H7 (cell line): ENCODE data around the gene SLX4IP. TPM values are rescaled to one million over a fixed set of nuclear protein-coding genes. Genes with fewer than 3 reads are reported as not detected.
A peak's percentile ranks its signal among the peaks of the same experiment; 100 is the strongest.
"Not testable (repeated sequence)": the region's sequence is repeated elsewhere in the genome, so short reads cannot be mapped to it uniquely, and the experiment has no call there.

Experiments used
- DNase-seq: peaks from one replicate; pipeline ENCODE4 v3.0.0; 2012
- H3K27me3 ChIP-seq: 2 replicates; pipeline ENCODE4 v1.6.0; 2011; ENCODE audit warnings: mild to moderate bottlenecking, low read length; ENCODE audit not compliant: control insufficient read depth, insufficient read depth
- H3K36me3 ChIP-seq: replicated peaks from 2 replicates; pipeline ENCODE4 v1.5.1; 2011; ENCODE audit warnings: low read length; ENCODE audit not compliant: control insufficient read depth, insufficient read depth
- H3K4me3 ChIP-seq: 2 replicates; pipeline ENCODE4 v1.5.1; 2011; ENCODE audit warnings: low read depth, mild to moderate bottlenecking, control low read depth, low read length, moderate library complexity; ENCODE audit not compliant: insufficient read depth
- total RNA-seq: library from RNA; depleted of rRNA; stranded (reverse); fragments of >200 nt; shearing (Covaris generic); gene quantifications from 2 replicates; pipeline ENCODE4 v1.2.3, GENCODE V29; 2014

The SLX4IP gene
- total RNA-seq, 1 experiment from 2014 or later = 3.9 TPM

DNA sequence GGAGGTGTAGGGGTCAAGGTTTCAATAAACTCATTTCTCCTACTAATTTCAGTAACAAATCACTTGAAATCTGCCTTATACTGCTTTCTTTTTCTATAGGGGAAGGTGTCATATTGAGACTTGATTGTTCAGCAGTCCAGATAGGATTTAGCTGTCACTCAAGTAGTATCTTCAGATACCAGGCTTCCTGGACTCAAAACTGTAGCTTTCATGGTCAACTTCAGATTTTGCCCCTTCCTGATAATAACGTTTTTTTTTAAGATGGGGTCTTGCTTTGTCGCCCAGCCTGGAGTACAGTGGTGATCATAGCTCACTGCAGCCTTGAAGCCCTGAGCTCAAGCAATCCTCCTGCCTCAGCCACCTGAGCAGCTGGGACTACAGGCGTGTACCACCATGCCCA lies 160.9 kb downstream of the SLX4IP start:
- Histone ChIP-seq H3K36me3 (no peaks in the 10 kb centered on the region), H3K4me3 (no peak overlapping the region), H3K27me3 (no peaks in the 10 kb centered on the region)
- no peak for DNase-seq

DNA sequence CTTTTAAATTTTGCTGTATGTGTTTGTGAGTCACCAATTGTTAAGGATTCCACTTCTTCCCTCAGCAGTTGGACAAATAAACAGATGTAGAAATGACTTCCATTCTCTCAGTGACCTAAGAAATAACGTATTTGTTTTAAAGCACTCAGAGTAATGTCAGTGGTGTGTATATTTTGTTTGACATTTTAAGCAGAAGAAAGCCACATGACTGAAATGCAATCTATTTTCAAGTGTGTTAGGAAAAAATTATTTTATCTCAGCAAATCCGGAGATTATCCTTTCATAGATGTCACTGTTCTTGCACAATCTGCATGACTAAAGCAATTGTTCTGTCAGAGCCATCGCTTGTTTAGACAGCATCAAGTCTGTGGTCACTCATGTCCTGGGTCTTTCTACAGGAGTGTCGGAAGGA lies 161.6 kb downstream of the SLX4IP start:
- H3K27me3 ChIP-seq = no peaks in the 10 kb centered on the region
- DNase-seq = no peak
- H3K4me3 ChIP-seq = no peak overlapping the region
- no peaks in the 10 kb centered on the region for H3K36me3 ChIP-seq

DNA sequence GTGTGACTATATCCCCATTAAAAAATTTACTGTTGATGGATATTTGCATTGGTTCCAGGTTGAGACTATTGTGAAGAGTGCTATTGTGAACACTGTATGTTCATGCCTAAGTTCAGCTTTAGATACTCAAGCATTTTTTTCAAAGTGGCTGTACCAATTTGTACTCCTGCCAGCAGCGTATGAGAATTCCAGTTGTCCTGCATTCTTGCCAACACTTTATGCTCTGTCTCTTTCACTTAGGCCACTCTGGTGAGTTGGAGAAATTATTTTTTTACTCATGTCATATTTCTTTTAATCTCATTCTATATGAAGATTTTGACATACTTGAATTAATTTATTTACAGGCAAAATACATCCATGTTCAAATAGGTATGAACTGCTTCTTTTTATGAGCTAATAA lies 162.5 kb downstream of the SLX4IP start:
- Histone ChIP-seq H3K36me3 (no peaks in the 10 kb centered on the region), H3K27me3 (no peaks in the 10 kb centered on the region), H3K4me3 (no peak overlapping the region)
- no peak for DNase-seq

DNA sequence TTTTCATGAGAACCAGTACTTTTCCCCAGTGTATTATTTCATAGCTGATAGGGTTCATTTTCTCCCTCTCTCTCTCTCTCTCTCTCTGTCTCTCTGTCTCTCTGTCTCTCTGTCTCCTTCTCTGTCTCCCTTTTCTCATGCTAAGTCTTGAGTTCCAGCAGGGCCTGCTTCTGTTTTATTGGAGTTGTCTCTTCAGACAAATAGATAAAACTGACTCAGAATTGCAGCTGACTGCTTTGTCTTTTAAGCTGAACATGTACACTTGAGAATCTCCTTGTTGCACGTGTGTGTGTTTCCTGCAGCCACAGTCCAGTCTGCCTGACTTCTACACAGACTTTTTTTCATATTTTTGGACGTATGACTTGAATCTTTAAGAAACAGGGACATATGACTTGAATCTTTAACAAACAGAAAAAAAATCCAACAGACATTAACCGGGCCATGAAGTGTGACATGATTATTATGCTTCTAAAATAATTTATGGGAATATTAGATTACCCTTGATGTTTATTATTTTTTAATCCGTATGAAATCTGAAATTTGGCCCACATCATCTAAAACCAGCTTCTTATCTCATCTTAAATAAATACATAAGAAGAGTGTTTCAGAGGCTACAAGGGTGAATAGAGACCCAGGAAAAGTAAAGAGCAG lies 167.2 kb downstream of the SLX4IP start:
- no peaks in the 10 kb centered on the region for H3K27me3 ChIP-seq
- no peak overlapping the region for H3K4me3 ChIP-seq
- no peak for DNase-seq
- no peaks in the 10 kb centered on the region for H3K36me3 ChIP-seq

DNA sequence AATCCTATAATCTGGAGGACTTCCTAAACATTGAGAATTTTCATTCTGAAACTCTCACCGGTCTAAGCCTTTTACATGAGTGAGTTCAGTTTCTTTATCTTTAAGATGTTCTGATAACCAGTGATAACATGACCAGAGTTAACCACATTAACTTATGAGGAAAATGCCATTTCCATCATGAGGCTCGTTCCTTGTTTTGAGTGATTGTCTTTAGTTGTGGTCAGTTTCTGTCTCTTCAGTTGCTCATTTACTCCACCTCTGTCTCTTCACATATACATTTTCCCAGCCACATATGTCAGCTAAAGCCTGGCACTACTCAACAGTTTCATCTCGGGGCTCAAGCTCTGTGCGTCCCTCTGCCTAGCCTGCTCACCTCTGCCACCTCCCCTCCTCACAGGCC lies 168.3 kb downstream of the SLX4IP start:
- DNase-seq = no peak
- no peak overlapping the region for H3K4me3 ChIP-seq
- no peaks in the 10 kb centered on the region for H3K27me3 ChIP-seq
- no peaks in the 10 kb centered on the region for H3K36me3 ChIP-seq

DNA sequence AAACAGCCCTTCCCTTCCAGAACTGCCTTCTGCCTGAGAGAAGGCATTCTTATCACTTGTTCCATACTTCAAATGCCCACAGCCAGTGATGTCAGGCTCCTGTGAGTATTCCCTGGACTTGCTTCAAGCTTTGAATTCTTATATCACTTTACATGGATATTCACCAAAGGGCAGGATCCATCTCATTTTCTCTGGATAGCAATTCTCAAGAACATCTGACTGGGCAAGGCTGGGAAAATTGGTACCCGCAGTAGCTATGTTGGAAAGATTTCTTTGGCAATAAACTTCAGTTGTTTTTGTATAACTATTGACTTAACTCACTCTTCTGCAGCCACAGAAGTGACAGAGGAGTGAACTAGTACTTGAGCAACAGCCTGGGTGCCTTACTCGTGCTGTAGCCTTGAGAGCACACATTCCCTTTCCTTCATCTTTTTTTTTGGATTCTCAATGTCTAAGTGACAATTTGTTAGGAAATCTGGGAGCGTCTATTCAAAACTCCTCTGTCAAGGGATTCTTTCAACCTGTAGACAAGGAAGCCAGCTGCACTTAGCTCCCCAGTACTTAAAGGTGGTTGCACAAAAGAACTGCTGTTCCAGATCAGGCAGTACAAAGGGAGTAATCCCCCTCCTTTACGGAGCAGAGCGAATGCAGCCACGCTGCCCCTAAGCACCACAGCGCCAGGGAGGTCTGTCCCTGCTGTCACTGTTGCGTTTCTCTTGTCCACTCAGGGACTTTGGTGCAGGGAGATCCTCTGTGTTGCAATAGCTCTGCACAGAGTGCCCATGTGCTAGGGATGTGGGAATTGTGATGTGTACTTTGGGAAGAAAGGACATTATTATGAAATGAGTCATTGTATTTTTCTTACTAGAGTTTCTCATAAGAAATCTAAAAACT lies 169.1 kb downstream of the SLX4IP start:
- no peak for DNase-seq
- no peaks in the 10 kb centered on the region for H3K36me3 ChIP-seq
- no peak overlapping the region for H3K4me3 ChIP-seq
- H3K27me3 ChIP-seq = no peaks in the 10 kb centered on the region

DNA sequence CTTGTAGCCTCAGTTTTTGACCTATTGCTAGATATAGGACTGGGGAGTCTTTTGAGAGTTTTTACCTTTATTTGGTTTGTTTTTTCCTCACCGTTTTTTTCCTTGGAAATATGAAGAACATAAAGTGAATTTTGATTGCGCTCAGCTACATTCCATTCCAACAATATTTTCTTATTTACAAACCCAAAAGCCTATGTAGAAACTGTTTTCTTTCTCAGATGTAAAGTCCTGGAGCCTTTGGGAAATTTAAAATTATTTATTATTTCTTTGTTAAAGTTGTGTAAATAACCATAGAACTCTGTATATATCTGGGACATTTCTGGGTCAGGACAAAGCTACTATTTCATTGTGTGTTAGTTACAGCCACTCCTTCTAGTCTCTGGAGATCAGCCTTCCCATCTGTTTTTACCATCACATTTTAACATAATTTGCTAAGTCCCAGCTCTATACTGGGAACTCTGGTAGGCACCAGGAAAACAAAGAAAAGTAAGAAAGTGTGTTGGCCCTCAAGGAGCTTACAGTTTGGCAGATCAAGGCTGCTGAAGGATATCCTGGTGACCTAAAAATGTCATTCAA lies 169.8 kb downstream of the SLX4IP start:
- no peak overlapping the region for H3K4me3 ChIP-seq
- no peaks in the 10 kb centered on the region for H3K36me3 ChIP-seq
- H3K27me3 ChIP-seq = no peaks in the 10 kb centered on the region
- no peak for DNase-seq

DNA sequence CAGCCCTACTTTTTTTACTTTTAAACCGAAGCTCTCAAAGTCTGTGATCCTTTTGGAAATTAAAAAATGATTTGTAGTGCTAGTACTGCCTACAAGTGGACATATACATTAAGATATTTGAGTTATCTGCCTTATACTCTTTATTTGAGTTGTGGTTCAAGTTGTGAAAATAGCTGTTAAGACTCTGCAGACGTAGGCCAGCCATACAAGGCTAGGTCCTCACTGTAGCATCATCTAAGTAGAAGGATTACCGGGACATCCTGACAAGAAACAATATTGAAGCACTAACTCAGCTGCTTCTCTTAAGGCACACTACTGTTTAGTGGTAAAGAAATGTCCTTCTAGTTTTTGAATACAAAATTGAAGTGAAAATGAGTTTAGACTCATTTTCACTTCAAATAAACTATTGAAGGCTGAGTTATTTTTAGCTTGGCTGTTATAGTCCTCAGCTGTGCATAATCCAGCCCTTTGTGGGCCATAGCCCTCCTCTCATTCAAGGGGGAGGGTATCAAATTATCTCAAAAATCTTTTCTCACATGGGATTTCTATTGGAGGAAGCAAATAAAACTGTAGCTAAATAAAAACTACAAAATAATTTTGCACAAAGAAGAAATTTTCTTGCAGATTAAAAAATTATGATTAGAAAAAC lies 170.6 kb downstream of the SLX4IP start:
- no peaks in the 10 kb centered on the region for H3K27me3 ChIP-seq
- no peak for DNase-seq
- no peak overlapping the region for H3K4me3 ChIP-seq
- H3K36me3 ChIP-seq = no peaks in the 10 kb centered on the region

DNA sequence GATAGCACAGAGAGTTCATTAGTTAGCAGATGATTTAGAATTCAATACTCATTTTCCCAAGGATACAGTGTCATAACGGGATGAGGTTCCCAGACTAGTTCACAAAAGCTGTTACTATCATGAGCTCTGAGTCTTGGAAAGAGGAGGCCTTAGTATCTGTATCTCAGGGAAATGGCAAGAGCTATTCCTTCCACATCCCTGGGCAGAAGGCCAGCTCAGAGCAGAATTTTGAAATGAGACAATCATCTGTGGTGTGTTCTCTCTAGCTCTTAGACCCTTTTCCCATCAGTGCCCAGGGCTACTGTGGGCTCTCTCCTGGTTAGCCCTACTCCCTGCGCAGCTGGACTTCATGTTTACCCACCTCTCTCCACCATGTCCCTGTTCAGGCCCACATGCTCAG lies 174.2 kb downstream of the SLX4IP start:
- DNase-seq = no peak
- Histone ChIP-seq H3K27me3 (no peaks in the 10 kb centered on the region), H3K4me3 (no peak overlapping the region), H3K36me3 (no peaks in the 10 kb centered on the region)

DNA sequence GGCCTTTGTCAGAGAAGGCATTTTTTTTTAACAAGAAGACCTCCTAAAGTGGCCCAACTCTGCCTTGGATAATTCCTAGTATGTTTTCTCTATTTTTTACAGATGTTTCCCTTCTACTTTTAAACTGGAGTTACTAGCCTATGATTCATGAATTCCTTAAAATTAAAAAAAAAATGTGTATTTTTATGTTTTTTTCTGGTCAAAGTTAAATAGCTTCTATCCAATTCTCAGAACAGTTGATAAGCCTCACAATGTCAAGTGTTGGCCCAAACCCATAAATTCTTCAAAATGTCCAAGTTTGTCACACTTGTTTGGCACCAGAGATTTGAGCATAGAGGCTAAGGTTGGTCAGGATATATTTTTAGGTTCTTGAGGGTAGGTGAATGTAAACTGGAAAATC lies 174.7 kb downstream of the SLX4IP start:
- no peaks in the 10 kb centered on the region for H3K27me3 ChIP-seq
- DNase-seq = no peak

DNA sequence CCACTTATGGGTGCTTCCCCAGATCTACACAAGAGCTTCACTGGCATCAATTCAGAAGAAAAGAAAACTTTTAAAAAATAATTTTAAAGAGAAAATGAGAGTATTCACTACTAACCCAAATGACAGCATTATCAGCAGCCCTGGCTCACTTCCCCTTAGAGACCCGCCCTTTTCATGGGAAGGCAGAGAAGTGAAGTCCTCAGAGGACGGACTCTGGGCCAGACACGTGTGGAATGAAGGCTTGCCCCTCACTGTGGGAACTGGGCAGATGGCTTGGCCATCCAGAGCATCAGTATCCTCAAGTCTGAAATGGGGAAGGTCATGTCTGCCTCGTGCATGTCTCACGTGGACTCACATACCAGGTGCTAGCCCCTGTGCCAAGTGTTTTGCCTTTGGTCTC lies 175.1 kb downstream of the SLX4IP start:
- H3K27me3 ChIP-seq = no peaks in the 10 kb centered on the region
- DNase-seq = no peak
- H3K36me3 ChIP-seq = no peaks in the 10 kb centered on the region
- H3K4me3 ChIP-seq = no peak overlapping the region

More for the DNA sequence above, 174.7 kb downstream of the SLX4IP start:
- no peak overlapping the region for H3K4me3 ChIP-seq
- H3K36me3 ChIP-seq = no peaks in the 10 kb centered on the region

DNA sequence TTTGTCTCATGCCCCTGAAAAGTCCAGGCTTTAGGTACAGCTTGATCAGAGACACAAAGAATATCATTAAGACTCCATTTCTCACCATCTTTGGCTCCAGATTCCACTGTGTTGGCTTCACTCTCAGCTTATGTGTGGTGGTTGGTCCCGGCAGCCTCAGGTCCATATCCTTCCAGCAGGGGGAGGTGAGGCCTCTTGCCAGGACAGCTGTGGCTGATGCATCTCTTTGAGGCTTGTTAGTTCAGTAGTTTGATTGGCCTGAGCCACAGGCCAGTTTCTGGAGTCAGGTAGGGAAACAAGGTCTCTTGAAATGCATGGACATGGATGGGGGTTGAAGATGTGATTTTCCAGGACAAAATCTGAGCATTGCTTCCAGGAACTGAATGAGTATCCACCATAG lies 176.3 kb downstream of the SLX4IP start:
- no peaks in the 10 kb centered on the region for H3K36me3 ChIP-seq
- DNase-seq = peak; percentile 79
- H3K4me3 ChIP-seq = no peak overlapping the region

DNA sequence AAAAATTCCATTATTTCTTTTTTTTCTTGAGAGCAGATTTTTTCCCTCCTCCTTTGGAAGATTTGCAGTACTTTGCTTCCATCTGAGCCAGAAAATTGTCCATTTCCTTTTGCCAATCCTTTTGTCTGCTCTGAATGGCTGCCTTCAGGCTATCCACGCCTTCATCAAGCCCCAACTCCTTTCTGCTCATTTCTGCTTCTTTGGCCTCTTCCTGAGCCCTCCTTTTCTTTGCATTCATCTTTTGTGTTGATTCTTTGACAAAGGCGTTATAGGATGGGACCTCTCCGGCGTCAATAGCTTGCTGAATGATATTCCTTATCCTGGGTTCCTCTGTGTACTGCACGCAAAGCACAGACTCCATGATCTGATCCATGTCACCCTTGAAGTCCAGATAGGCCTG lies 178.3 kb downstream of the SLX4IP start:
- H3K36me3 ChIP-seq, H3K4me3 ChIP-seq, H3K27me3 ChIP-seq, DNase-seq: not testable (repeated sequence)

More for the DNA sequence above, 176.3 kb downstream of the SLX4IP start:
- no peaks in the 10 kb centered on the region for H3K27me3 ChIP-seq

DNA sequence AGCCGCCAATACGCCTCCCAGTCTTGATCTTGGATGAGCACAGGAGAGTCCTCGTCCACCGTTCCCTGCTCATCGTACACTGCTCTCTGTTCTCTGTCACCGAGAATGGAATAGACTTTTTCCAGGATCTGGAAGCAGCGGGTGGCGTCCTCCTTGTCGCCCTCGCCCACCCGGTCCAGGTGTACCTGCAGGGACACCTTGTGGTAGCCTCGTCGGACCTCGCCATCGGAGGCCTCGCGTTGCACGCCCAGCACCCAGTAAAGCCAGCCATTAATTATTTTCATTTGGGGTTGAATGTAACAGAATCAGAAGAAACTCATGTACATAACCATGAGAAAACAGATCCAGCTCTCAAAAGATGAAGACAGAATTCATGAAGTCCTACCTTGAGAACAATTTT lies 178.8 kb downstream of the SLX4IP start:
- no peaks in the 10 kb centered on the region for H3K36me3 ChIP-seq
- H3K4me3 ChIP-seq = no peak overlapping the region
- no peaks in the 10 kb centered on the region for H3K27me3 ChIP-seq
- DNase-seq = no peak

DNA sequence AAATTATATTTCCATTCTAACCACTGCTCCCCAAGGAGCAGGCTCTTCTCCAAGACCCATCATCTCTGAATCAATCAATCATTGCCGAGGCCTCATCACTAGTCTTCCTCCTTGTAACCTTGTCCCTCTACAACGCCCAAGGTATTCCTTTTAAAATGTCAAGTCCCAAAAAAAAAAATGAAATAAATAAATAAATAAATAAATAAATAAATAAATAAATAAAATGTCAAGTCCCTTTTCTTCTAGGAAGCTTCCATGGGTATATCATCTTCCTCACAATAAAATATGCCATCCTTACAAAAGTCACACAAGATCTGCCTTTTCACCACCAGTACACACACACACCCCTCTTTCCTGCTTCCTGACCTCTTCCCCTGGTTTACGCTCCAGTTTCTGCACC lies 181.1 kb downstream of the SLX4IP start:
- no peak overlapping the region for H3K4me3 ChIP-seq
- no peaks in the 10 kb centered on the region for H3K27me3 ChIP-seq
- no peak for DNase-seq
- no peaks in the 10 kb centered on the region for H3K36me3 ChIP-seq
